NCI-H1436 (cell line): Measurements from ENCODE around the gene TMEM107.
A peak's percentile ranks its signal among the peaks of the same experiment; 100 is the strongest.

Experiments used
- DNase-seq: peaks from one replicate; lab custom pipeline; 2025; lab: John Stamatoyannopoulos, UW

TMEM107 gene

DNA sequence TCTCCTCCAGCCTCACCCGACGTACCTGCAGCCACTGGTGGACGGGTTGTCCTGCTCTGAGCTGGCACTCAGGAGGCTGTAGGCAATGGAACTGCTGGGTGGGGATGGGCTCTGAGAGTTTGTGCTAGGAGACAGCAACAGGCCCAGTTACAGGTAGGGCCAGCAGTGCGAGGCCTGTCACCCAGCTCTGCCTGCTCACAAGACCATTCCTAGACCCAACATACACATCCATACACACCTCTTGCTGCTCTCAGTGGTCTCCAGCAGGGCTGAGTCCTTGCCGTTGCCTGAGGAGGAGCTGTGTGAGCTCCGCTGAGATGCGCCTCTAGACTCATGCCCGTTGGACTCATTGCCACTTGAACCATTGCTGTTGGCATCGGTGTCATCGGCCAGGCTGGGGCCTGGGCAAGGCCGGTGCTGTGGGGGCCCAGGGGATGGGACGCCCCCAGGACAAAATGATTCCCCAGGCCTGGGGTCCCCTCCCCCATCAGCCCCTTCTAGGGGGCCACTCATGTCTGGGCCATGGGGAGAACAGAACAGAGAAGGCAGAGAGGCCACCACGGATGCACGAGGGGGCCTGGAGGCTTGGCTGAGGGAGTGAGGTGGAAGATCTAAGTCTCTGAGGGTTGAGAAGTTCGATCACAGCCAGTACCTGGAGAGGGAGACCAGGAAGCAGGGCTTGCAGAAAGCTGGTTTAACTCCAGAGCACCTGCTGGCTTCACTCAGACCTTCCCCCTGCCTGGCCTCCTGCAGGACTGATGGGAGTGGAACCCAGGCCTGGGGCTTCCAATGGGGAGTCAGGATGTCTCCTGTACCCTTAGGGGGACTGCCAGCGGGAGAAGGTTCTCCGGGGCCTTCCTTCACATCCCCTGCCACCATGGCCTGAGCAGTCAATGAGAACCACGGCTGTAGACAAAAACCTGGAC is 25.7 kb downstream of the TMEM107 start:
- DNase-seq, result no peak

DNA sequence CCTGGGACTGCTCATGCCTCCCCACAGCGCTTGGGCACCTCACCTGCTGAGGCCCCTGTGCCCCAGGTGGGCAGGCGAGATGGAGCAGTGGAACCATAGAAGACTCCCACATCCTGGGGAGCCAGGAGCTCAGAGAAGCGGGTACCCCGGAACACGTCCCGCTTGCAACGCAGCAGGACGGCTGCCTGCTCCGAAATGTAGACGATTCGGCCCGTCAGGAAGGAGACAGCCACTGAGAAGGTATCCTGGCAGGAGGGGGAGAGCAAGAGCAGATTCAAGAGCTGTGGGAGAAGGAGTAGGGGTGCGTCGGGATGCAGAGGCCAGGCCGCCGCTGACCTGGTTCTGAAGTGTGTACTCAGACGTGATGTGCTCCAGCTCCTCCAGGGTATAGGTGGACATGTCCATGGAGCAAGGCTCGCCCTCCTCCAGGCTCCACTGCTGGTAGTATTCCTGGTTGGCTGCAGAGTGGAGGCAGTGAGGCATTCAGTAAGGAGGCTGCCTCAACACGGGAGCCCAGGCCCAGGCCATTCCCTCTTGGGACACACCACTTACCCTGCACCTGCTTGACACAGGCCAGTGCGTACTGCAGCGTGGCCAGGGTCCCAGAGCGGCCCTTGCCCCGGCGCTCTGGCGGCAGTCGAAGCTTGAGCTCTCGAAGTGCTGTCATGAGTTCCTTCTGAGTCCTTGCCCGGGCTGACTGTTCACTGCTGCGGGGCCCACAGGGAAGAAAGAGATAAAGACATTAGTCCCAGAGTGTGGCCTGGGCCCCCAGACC is 26.6 kb downstream of the TMEM107 start:
- no peak for DNase-seq

DNA sequence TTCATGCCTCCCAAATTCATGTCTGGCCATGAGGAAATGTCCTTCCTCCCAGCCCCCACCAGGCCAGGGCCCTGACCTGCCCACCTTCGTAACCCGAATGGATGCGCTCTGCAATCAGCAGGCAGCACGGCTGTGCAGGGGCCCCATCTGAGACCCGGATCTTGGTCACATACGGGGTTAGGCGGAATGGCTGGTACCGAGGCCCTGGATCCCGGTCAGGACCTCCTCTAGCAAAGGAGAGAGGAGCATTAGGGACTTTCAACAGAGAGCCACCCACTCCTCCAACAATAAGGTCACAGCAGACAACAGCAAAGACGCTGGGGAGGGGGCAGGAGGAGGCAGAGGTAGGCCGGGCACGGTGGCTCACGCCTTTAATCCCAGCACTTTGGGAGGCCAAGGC is 27.6 kb downstream of the TMEM107 start:
- DNase-seq, result no peak

- no peak for DNase-seq
Observed at GRCh38 chr17:8147805-8148404, 28.3 kb downstream of the TMEM107 start.

- DNase-seq, result no peak
Observed at GRCh38 chr17:8147141-8147804, 28.9 kb downstream of the TMEM107 start.

- no peak for DNase-seq
Observed at GRCh38 chr17:8146381-8147140, 29.6 kb downstream of the TMEM107 start.

DNA sequence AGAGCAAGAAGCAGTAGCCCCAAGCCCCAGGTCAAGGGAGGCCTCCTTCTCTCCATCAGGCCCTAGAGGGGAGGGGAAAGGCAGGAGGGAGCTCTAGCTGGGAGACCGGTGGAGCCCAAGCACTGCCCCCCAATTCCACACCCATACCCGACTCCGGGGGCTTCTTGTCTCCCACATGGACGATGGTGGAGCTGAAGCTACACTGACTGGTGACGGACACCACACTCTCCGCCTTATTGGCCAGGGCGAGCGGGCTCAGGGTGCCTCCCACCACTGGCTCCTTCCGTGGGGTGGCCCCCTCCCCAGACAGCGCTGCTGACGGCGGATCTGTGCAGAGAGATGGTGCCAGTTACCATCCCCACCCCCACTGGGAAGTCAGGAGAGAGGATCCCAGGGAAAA is 30.4 kb downstream of the TMEM107 start:
- no peak for DNase-seq

- DNase-seq, result no peak
Observed at GRCh38 chr17:8144401-8145231, 31.6 kb downstream of the TMEM107 start.

DNA sequence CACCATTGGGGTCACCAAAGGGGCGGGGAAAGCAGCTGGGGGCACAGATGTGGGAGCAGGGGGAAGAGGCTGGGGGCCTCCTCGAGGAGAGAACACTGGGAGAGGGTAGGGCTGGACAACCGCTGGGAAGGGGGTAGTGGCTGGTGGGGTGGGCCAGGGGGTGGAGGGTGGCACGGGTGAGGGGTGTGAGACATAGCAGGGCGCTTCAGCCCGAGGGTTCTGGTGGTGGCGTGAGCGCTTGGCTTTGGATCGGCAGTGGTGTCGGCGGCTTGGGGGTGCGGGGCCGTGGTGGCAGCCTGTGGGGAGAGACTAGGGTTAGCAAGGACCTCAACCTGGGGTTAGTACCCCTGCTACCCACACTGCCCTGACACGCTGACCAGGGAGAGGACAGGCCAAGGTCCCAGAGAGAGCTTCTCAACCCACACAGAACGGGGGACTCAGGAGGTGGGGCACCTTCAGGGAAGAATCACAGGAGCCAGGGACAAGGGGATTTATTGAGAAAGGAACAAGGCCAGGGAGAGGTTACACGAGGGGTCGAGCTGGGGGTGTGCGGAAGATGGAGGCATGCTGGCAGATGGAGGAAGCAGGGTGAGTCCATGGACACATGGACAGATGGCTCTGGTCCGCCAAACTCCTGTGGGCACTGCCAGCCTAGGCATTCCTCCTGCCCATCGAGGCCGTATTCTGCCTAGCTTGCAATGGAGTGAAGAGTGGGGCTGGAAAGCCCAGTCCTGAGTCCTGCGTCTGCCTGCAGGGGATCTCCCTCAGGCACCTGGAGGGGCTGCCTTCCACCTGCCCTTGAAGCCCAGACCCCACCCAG is 32.4 kb downstream of the TMEM107 start:
- DNase-seq, result no peak

- no peak for DNase-seq
Observed at GRCh38 chr17:8142887-8143580, 33.1 kb downstream of the TMEM107 start.

- no peak for DNase-seq
Observed at GRCh38 chr17:8142158-8142886, 33.9 kb downstream of the TMEM107 start.

GRCh38 chr17:8141741-8142140 is 34.4 kb downstream of the TMEM107 start:
- no peak for DNase-seq

DNA sequence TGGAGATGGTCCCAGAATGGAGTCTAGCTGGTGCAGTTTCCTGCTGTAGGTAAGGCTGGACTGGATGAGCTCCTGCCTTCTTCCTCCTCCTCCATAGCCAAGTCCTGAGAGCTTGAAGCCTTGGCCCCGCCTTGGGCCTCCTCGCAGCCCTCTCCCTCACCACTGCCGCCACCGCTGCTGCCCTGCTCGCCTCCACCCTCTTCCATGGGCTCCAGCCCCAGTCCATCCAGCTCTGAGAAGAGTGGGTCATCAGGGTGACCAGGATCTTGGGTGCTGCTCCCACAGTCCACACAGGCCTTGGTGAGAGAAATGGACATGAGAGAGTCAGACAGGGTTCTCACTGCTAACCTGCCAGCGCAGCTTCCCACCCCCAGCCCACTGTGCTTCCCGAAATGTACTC is 35.1 kb downstream of the TMEM107 start:
- no peak for DNase-seq

DNA sequence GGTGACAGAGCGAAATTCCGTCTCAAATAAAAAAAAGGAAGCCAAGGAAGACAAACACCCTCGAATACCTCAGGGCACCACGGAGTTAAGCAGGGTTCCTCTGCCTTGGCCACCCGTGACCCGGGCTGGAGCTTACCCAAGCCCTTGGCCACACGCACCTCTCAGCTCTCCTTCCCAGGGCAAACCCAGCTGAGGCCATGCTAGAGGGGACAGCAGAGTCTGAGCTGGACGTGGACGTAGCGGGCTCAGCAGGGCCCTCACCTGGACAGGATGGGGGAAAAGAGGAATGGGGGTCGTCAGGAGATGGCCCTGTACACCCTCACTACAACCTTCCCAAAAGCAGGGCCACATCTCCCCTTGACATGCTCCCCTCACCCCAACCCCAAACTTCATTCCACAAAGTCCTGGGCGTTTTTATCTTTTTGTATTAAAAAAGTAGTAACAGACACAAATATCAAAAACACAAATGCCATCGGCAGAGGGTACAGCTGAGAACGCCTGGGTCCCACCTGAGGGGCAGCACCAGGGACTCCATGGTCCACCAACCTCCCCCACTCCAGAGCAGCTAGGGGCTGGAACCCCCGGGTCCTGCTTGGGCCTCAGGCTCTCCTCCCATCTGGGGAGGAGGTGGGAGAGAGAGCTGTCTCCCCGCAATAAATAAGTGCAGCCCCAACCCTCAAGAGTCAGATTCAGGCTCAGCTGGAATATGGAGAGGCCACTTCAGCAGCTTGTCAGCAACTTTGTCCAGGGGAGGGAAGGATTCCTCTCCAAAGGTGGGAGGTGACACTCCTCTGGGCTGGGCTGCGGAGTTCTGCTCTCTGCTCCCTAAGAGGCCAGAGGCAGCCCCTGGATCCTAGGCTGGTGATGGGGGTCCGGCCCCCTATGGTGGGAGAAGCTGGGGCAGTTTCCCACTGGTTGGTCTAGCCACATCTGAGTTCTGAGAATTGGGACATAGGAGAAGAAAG is 35.8 kb downstream of the TMEM107 start:
- DNase-seq, result no peak

DNA sequence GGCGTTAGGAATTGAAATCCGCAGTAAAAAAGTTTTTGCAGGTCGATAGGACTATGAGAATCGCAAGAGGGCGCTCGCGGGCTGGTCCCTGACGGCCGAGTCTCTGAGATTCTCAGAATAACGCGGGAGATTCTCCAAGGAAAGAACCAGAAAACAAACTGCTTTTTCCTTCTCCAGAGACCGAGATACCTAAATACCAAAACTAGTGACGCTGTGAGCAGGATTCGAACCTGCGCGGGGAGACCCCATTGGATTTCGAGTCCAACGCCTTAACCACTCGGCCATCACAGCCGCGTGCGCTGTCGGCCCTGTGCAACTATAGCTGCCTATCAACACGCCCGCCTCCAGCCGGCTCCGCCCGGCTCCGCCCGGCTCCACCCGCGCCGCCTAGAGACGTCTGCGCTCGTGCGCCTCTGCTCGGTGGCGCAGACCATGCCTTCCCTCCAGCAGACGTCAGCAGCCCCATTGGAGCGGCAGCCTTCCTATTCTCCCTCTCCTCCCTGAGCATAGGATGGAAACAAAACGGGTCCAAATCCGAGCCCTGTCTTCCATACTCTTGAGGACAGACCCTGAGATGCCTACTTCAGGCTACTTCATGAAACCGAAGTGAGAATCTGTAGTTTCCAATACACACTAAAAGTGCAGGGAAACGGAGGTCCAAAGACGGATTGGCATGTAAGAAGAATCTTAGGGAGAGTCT is 37.4 kb downstream of the TMEM107 start:
- peak; percentile 98 for DNase-seq

- no peak for DNase-seq
Observed at GRCh38 chr17:8138374-8138671, 37.9 kb downstream of the TMEM107 start.
